Gastroesophageal sphincter (tissue), 4 donors: Measurements from ENCODE around the gene ALDH3B1. TPM values are rescaled to one million over a fixed set of nuclear protein-coding genes. Genes with fewer than 3 reads are reported as not detected.
"Not testable (repeated sequence)": the region's sequence is repeated elsewhere in the genome, so short reads cannot be mapped to it uniquely, and the experiment has no call there.

Experiments
- ATAC-seq: fragments of 150-250 bp; one replicate; pipeline ENCODE4 v1.9.1; 2016; ENCODE audit warnings: mild to moderate bottlenecking, moderate library complexity
- H3K27ac ChIP-seq, 4 donors: fragments of 200-600 bp; sonication (generic) in 3 of 4; 1 replicate in 3 of 4; 2 replicates in 1 of 4; pipeline ENCODE4 v1.5.1; 2016 to 2019
- H3K27me3 ChIP-seq: fragments of 200-600 bp; sonication (generic); one replicate; pipeline ENCODE4 v1.5.1; 2019
- H3K36me3 ChIP-seq, 2 donors: fragments of 200-600 bp; sonication (generic); one replicate each; pipeline ENCODE4 v1.5.1; 2019; ENCODE audit warnings: control low read depth in 1 of 2
- H3K4me1 ChIP-seq, 3 donors: fragments of 200-600 bp; sonication (generic); 1 replicate in 2 of 3; 2 replicates in 1 of 3; pipeline ENCODE4 v1.5.1; 2016 to 2019; ENCODE audit warnings: control low read depth in 2 of 3
- H3K4me3 ChIP-seq, 2 donors: fragments of 200-600 bp; sonication (generic); one replicate each; pipeline ENCODE4 v1.5.1; 2019; ENCODE audit warnings: mild to moderate bottlenecking in 1 of 2, moderate library complexity in 1 of 2
- H3K9me3 ChIP-seq, 3 donors: fragments of 200-600 bp; sonication (generic); one replicate each; pipeline ENCODE4 v1.5.1; 2017 to 2019; ENCODE audit warnings: control low read depth in 2 of 3
- EP300 ChIP-seq: sonication (generic); formaldehyde crosslinking; IDR thresholded peaks from one replicate; pipeline ENCODE4 v1.6.1; 2017; ENCODE audit warnings: antibody characterized with exemption, mild to moderate bottlenecking
- POLR2A ChIP-seq, 2 donors: fragments of 450-650 bp; IDR thresholded peaks; one replicate each; pipeline ENCODE4 v1.6.1; 2017; ENCODE audit warnings: antibody characterized with exemption in 2 of 2, mild to moderate bottlenecking in 2 of 2, moderate library complexity in 1 of 2
- POLR2AphosphoS5 ChIP-seq: sonication (generic); formaldehyde crosslinking; IDR thresholded peaks from one replicate; pipeline ENCODE4 v1.6.1; 2017; ENCODE audit warnings: antibody characterized with exemption
- WGBS, 2 donors: methylation state at CpG; one replicate each; pipeline ENCODE4 v1.1.5; 2018; ENCODE audit warnings: low coverage in 1 of 2; 5-methylcytosine and 5-hydroxymethylcytosine counted together
- total RNA-seq, 4 donors: library from RNA; depleted of rRNA; stranded (reverse); fragments of >200 nt; gene quantifications; one replicate each; pipeline ENCODE4 v1.1.0, GENCODE V29; 2016
- TF ChIP-seq, protein P1 (sequence below), 4 experiments: fragments of 200-600 bp in 2 of 4; fragments of 450-650 bp in 2 of 4; sonication (generic) in 1 of 4; IDR thresholded peaks; one replicate each; pipeline ENCODE4 v1.5.1; 2017 to 2019; ENCODE audit warnings: antibody characterized with exemption in 4 of 4, mild to moderate bottlenecking in 2 of 4, moderate library complexity in 2 of 4

Gene ALDH3B1, protein sequence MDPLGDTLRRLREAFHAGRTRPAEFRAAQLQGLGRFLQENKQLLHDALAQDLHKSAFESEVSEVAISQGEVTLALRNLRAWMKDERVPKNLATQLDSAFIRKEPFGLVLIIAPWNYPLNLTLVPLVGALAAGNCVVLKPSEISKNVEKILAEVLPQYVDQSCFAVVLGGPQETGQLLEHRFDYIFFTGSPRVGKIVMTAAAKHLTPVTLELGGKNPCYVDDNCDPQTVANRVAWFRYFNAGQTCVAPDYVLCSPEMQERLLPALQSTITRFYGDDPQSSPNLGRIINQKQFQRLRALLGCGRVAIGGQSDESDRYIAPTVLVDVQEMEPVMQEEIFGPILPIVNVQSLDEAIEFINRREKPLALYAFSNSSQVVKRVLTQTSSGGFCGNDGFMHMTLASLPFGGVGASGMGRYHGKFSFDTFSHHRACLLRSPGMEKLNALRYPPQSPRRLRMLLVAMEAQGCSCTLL
- total RNA-seq = 10 to 100 TPM in 2 of 4 donors, 1 to 10 TPM in 2; 6.4 to 15.1 (median 11.2) TPM

DNA sequence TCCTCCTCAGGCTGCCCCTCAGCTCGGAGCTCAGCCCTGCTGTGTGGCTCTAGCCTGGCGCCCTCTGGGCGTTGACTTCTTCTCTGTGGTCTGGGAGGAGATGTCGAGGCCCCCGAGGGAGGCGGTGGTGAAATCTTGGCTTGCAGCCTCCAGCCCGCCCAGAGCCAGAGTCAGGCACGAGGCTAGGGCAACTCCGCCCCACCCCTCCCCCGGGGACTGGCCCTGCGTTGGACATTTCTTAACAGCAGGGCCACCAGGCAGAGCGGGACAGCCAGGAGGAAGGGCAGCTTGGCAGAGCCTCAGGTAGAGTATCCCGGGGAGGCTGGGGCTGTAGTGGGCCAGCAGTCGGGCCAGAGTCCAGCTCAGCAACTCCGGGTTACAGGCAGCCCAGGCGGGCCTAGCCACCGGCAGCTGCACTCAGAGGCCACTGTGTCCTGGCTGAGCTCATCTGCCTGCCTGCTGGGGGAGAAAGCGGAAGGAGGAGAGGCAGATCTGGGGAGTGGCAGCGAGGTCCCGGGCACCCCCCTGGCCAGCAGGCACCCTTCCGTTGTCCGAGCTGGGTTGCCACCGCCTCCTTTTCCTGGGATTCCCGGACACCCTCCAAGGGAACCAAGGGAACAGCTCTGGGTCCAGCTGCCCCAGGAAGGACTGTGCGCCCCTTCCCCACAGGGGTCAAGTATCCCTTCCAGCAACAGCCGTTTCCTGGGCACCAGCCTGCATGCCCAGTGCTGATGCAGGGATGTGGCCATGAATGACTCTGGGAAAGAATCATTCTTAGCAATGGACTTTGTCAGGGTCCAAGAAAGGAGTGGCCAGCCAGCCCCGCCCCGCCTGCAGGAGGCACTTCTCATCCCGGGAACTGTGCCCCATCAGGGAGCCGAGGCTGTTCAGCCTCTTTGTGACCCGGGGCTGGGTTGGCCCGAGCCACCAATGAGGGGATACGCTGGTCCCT lies at the start of gene ALDH3B1:
ALDH3B1 (plus strand) TSS at position 238 of the 952 bp plus-strand sequence. CDS start 4,971 bp downstream, outside the sequence.
- WGBS, 2 donors = 62% methylated on average over 2 of the region's 33 CpGs; no CpG with 5 or more reads in 1 of the 2 donors
- H3K4me3 ChIP-seq = peak within 1 kb of the TSS; percentile 3 to 46

DNA sequence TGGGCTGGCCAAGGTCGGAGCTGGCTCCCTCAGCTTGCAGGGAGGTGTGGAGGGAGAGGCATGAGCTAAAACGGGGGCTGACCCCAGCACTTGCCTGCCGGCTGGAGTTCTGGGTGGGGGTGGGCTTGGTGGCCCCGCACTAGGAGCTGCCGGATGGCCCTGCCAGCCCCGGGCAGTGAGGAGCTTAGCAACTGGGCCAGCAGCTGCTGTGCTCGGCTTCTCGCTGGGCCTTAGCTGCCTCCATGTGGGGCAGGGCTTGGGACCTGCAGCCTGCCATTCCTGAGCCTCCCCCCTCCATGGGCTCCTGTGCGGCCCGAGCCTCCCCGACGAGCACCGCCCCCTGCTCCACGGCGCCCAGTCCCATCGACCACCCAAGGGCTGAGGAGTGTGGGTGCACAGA lies 46.9 kb upstream of the ALDH3B1 start:
- not testable (repeated sequence) for H3K4me3 ChIP-seq
- no CpG with 5 or more reads among the region's 16 CpGs for WGBS, 2 donors

More for the DNA sequence above, at the start of gene ALDH3B1:
- H3K4me1 ChIP-seq = peaks cover 0 to 64% (median 12%) of the 10 kb centered on the region in 3 donors
- ATAC-seq = peak; percentile 93
- H3K27me3 ChIP-seq = no peaks in the 10 kb centered on the region
- TF ChIP-seq EP300 (no peak), POLR2A (IDR thresholded peaks at IDR 0.05) (peak; percentile 46 to 47), POLR2AphosphoS5 (peak; percentile 71)
- TF ChIP-seq, protein P1, sequence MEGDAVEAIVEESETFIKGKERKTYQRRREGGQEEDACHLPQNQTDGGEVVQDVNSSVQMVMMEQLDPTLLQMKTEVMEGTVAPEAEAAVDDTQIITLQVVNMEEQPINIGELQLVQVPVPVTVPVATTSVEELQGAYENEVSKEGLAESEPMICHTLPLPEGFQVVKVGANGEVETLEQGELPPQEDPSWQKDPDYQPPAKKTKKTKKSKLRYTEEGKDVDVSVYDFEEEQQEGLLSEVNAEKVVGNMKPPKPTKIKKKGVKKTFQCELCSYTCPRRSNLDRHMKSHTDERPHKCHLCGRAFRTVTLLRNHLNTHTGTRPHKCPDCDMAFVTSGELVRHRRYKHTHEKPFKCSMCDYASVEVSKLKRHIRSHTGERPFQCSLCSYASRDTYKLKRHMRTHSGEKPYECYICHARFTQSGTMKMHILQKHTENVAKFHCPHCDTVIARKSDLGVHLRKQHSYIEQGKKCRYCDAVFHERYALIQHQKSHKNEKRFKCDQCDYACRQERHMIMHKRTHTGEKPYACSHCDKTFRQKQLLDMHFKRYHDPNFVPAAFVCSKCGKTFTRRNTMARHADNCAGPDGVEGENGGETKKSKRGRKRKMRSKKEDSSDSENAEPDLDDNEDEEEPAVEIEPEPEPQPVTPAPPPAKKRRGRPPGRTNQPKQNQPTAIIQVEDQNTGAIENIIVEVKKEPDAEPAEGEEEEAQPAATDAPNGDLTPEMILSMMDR (IDR thresholded peaks at IDR 0.05) = peak in 2 of 4 experiments; percentile 2 to 17
- no peaks in the 10 kb centered on the region for H3K36me3 ChIP-seq
- peak within 1 kb of the TSS; percentile 12 to 87 (median 86) for H3K27ac ChIP-seq
- H3K9me3 ChIP-seq = no peaks in the 10 kb centered on the region

DNA sequence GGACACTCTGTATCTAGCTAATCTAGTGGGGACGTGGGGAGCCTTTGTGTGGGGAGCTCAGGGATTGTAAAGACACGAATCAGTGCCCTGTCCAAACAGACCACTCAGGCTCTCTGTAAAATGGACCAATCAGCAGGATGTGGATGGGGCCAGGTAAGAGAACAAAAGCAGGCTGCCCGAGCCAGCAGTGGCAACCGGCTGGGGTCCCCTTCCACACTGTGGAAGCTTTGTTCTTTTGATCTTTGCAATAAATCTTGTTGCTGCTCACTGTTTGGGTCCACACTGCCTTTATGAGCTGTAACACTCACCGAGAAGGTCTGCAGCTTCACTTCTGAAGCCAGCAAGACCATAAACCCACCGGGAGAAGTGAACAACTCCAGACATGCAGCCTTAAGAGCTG lies 46.2 kb upstream of the ALDH3B1 start:
- H3K9me3 ChIP-seq, H3K36me3 ChIP-seq, H3K4me1 ChIP-seq, ATAC-seq, H3K4me3 ChIP-seq, H3K27ac ChIP-seq: not testable (repeated sequence)
- WGBS, 2 donors = 40 to 57% methylated on average over 1 to 4 of the region's 6 CpGs
- peaks cover 24% of the 10 kb centered on the region for H3K27me3 ChIP-seq

More for the DNA sequence above, 46.9 kb upstream of the ALDH3B1 start:
- H3K9me3 ChIP-seq, H3K27ac ChIP-seq, H3K36me3 ChIP-seq, ATAC-seq, H3K4me1 ChIP-seq: not testable (repeated sequence)
- H3K27me3 ChIP-seq = peaks cover 24% of the 10 kb centered on the region

DNA sequence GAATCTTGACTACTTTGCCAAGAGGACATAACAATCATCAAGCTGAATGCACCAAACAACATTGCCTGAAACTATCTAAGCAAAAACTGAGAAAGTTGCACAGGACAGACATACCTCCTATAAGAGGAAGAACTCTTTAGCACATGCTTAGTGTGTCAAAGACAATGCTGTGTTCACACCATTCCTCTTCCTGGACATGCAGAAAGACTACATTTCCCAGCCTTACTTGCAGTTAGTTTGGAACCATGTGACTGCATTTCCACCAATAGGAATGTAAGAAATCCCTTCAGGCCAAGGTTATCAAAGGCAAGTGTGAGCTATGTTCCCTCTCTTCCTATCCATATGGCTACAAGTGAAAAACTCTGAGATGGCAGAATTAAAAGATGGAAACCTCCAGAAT lies 45.4 kb upstream of the ALDH3B1 start:
- H3K27me3 ChIP-seq = peaks cover 23% of the 10 kb centered on the region
- not testable (repeated sequence) for ATAC-seq, H3K4me3 ChIP-seq, H3K36me3 ChIP-seq, H3K27ac ChIP-seq, H3K9me3 ChIP-seq, H3K4me1 ChIP-seq

DNA sequence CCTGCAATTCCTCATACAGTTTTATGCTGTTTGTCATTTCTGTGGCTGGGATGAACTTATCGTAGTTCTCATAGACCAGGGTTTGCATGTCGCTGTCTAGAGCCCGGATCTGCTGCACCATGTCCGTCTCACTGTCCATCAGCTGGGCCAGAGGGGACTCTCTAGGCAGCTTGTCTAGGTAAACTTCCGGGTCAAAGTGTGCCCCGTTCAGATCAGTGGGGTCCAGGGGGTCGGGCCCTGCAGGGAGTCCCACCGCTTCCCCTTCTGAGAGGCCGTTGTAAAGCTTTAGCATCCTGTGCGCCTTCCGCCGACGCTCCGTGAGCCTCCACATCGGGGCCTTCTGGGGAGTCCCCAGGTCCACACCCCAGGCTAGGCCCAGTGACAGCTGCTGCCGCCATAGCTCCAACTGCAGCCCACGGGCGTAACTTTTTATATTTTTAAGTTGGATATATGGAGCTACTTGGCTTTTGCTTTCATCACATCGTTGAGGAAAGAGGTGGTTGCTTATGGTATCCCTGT lies 44.2 kb upstream of the ALDH3B1 start:
- not testable (repeated sequence) for H3K4me1 ChIP-seq, H3K4me3 ChIP-seq, H3K27ac ChIP-seq, ATAC-seq, H3K36me3 ChIP-seq, H3K9me3 ChIP-seq
- WGBS, 2 donors = 85 to 91% methylated on average over 4 to 6 of the region's 19 CpGs
- H3K27me3 ChIP-seq = peaks cover 13% of the 10 kb centered on the region

DNA sequence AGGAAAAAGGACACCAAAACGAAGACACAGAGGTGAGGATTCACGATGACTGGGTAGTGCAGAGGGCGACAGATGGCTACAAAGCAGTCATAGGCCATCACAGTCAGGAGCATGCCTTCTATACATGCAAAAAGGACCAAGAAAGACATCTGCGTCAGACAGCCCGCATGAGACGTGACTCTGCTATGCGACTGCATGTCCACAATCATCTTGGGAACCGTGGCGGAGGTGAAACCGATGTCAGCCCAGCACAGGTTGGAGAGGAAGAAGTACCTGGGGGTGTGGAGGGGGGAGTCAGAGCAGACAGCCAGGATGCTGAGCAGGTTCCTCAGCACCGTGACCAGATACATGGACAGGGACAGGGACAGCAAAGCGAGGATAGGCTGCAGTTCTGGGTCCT lies 35.4 kb upstream of the ALDH3B1 start:
- H3K4me3 ChIP-seq, H3K27ac ChIP-seq, ATAC-seq, H3K9me3 ChIP-seq, H3K4me1 ChIP-seq, H3K36me3 ChIP-seq: not testable (repeated sequence)
- H3K27me3 ChIP-seq = peaks cover 24% of the 10 kb centered on the region
- WGBS, 2 donors = 74 to 90% methylated on average over 5 to 8 of the region's 12 CpGs

DNA sequence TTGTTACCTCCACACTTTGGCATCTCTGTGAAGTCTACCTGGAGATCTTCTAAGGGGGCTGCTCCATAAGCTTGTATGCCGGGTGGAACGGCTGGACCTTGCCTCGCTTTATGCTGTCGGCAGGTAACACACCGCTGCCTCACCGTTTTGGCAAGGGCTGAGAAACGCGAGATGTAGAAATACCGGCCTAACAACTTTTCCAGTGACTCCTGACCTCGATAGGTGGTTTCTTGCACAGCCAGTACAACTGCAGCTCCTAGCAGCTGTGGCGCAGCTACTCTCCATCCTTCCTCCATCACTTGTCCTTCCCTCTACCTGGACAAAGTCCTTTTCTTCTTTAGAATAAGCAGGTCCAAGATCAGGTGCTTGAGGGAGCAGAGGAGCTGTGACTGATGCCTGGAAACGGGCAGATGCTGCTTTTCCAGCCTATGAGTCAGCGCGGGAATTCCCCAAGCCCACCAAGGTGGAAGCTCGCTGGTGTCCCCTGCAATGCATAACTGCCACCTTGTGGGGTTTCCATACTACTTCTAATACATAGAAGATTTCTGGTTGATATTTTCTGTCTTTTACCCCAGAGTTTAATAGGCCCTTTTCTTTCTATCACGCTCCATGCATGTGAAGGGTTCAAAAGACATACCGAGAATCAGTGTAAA lies 31.2 kb upstream of the ALDH3B1 start:
- peaks cover 30% of the 10 kb centered on the region for H3K27me3 ChIP-seq
- H3K4me1 ChIP-seq, ATAC-seq, H3K27ac ChIP-seq, H3K4me3 ChIP-seq, H3K36me3 ChIP-seq, H3K9me3 ChIP-seq: not testable (repeated sequence)
- 46 to 55% methylated on average over 5 to 16 of the region's 17 CpGs for WGBS, 2 donors

DNA sequence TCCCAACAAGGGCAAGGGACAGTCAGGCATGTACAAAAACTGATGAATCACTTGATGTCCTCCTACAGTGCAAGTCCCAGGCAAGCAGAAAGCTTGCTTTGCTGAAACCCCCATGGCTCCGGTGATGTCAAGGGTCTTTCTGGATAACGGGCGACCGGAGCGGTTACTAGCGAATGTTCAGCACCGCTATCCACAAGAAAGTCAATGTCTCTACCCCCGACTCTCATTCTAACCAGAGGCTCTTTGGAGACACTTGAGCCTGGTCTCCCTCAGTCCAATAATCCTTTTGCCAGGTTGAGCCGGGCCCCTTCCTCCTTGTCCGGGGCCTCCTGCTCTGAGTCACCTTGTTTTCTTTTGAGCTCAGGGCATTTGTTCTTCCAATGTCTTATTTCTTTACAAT lies 28.9 kb upstream of the ALDH3B1 start:
- ATAC-seq = not testable (repeated sequence)
- WGBS, 2 donors = 83 to 89% methylated on average over 9 to 10 of the region's 10 CpGs

DNA sequence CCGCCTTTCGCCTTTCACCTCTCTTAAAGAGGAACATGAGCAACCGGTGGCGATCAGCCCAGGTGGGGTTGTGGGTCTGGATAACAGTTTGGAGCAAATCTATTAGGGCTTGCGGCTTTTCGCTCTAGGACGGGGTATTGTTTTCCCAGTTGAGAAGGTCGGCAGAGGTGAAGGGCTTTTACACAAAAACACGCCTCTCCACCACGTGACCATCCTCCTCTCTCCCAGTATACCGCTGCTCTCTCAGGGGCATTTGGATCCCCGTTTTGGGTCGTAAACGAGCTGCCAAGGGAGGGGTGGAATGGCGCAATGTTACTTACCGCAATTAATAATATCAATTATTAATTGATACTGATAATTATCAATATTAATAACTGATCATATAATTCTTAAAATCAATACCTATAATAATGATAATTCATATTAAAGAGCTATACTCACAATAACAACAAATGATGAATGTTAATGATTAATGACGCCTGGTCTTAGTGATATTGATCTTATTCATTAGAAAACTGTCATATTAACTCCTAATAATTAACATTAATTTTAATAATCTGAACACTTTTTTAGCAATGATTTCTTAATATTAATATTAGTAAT lies 27.8 kb upstream of the ALDH3B1 start:
- ATAC-seq, H3K9me3 ChIP-seq, H3K27ac ChIP-seq, H3K36me3 ChIP-seq, H3K4me3 ChIP-seq, H3K4me1 ChIP-seq: not testable (repeated sequence)
- H3K27me3 ChIP-seq = peaks cover 33% of the 10 kb centered on the region
- WGBS, 2 donors = 64 to 87% methylated on average over 5 to 12 of the region's 17 CpGs

More for the DNA sequence above, 28.9 kb upstream of the ALDH3B1 start:
- H3K36me3 ChIP-seq, H3K9me3 ChIP-seq, H3K4me1 ChIP-seq, H3K4me3 ChIP-seq, H3K27ac ChIP-seq: not testable (repeated sequence)
- peaks cover 40% of the 10 kb centered on the region for H3K27me3 ChIP-seq
